Muscle of back (tissue), 11 donors: ENCODE data around the gene ASPM. TPM values are rescaled to one million over a fixed set of nuclear protein-coding genes. Genes with fewer than 3 reads are reported as not detected.
"Not testable (repeated sequence)": the region's sequence is repeated elsewhere in the genome, so short reads cannot be mapped to it uniquely, and the experiment has no call there.

ENCODE experiments used
- DNase-seq, 3 donors: peaks; one replicate each; pipeline versions ENCODE4 v3.0.0 to v3.0.0-alpha.2; 2013
- polyA plus RNA-seq, 10 donors: library from polyadenylated mRNA; unstranded; fragments of 120-200 nt; gene quantifications; one replicate each; pipeline ENCODE4 v1.2.1, GENCODE V29; 2013; ENCODE audit not compliant: insufficient read length in 10 of 10

ASPM gene
- polyA plus RNA-seq, 10 donors = 8.3 to 20.5 (median 12.5) TPM

DNA sequence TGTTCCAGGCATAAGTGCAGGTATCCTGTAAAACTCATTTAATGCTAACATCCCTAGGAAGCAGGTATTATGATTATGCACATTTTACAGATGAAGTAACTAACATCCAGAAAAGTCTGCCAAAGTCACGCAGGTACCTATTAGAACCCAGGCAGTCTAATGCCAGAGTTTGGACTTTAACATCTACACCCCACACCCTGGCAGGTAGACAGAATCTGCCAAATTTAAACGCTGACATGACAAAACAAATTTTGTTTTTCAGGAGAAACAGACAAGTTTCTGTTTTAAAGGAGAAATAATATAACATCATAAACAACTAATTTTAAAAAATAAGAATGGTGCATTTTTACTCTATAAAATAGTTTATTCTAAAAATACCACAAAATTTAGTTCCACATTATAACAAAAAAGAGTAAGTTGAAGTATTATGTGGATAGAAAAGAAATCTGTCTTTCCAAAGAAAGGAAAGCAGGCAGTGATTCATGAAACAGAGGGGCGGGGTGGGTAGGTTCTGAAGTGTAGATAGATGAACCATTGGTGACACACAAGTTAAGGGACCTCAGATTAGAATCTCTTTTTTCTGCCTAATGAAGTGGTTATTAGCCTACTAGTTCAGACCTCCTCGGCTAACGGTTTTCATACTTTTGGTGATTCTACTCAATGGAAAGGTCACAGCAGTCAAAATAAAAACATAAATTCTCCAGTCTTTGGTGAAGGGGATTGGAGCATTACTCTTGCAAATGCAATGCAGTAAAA, 1.7 kb downstream of the ASPM start:
- peak in 1 of 3 donors; percentile 34 for DNase-seq

- DNase-seq = no peak
Observed at GRCh38 chr1:197143276-197143675, 3.2 kb downstream of the ASPM start.

DNA sequence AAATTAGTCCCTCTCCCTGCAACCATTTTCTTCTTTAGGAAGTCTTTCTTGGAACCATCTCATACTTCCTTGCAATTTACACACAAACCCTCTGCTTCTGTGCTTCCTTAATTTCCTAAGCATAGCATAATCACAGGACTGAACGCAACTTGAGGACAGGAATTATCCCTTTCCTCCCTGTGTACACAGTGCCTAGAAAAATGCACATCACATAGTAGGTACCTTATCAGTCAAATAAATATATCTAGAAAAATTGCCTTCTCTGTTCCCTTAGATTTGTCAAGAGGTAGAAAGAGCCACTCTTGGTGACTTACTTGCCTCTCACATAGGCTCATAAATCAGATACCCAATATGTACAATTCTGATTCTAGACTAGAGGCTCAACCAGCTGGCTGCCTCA, 4.9 kb downstream of the ASPM start:
- no peak for DNase-seq

- DNase-seq = peak in 1 of 3 donors; percentile 22
Observed at GRCh38 chr1:197140121-197140520, 6.3 kb downstream of the ASPM start.

DNA sequence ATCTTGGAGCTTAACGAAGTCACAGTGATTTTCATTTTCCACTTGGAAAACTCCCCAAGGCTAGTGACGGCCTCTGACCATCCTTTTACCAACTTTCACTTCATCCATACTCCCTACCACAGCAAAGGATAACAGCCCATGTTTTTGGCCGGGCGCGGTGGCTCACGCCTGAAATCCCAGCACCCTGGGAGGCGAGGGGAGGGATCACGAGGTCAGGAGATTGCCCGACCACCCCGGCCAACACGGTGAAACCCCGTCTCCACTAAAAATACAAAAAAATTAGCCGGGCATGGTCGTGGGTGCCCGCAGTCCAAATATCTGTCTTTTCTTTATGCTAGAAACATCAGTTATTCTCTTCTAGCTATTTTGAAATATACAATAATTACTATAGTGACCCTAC, 7.3 kb downstream of the ASPM start:
- no peak for DNase-seq

GRCh38 chr1:197137322-197137721, 9.1 kb downstream of the ASPM start:
- no peak for DNase-seq

DNA sequence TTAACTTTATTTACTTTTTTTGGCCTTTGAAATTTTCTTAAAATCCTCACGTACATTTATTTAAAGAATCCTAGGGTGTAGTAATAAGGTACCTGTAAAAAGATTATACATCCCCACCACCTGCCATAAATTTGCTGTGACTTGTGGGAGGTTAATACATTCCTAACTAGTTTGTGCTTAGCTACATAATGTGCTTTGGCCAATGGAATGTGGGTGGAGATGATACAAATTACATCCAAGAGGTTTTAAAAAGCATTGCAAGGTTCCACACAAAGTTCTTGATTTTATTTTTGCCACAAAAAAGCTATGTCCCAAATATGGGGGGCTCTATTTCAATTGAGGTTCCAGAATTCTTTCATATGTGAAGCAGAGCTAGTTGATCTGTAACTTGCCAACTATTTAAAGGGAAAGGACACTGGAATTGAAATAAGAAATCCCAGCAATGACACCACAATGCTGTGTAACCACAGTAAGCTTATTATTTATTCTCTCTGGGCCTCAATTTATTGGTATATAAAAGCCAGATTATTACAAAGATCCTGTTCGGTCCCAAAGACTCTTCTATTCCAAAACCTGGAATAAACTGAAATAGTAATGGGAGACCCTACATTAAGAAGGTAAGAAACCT, 15.7 kb downstream of the ASPM start:
- DNase-seq = no peak

DNA sequence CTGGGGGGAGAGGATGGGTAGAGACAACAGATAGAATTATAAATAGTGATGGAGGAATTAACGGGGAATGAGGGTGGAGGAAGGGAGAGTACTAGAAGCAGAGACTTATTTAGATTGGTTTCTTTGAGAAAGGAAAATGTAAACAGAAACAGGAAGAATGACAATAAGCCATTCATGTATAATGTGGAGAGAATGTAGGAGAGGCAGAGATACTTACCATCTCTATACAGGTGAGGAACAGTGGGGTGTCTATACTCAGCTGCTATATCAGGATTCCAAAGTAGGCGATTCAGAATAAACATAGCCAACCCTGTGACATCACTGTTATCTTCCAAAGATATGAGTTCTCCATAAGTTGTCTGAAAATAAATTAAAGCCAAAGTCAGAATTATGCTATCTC, 16.8 kb downstream of the ASPM start:
- no peak for DNase-seq

DNA sequence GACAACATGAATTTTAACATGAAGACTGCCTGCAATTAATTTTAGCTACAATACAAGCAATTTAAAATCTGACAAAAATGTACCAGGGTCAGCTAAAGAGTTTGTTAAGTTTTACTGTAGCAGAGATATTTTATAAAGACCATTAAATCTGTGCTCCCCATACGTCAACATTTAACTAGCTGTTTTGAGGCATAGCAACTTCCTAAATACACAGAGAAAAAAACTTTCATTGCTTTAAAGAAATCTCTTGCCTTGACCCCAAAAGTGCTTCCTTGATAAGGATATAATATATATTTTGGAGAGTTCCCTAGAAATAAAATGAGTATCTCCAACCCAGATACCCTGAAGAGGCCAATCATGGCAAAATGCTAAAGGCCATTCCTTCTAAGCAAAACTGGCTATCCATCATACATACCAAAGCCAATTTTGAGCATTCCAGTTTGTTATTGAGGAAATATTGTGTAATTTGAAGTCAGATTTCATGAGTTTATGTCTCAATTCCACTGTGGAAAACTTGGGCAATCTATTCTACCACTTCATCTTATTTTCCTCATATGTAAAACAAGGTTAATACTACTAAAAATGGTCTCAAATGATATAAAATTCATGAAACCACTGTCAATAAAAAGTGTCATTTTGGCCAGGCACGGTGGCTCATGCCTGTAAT, 19.1 kb downstream of the ASPM start:
- DNase-seq = no peak

DNA sequence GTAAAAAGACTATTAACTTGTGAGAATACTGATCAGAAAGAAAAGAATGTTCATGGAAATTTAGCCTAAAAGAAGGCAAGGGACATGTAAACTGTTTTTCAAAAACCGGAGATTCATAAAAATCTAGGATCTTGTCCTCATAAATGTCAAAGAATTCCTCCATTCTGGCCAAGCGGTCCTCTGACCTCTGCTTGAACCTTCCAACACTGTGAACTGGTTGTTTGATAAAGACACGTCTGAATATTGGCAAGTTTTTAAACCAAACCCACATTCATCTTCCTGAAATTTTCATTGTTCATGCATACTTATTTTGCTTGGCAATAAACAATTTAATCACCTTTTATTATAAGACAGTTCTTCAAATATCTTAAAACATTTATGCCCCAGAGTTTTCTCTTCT, 19.8 kb downstream of the ASPM start:
- no peak for DNase-seq

DNA sequence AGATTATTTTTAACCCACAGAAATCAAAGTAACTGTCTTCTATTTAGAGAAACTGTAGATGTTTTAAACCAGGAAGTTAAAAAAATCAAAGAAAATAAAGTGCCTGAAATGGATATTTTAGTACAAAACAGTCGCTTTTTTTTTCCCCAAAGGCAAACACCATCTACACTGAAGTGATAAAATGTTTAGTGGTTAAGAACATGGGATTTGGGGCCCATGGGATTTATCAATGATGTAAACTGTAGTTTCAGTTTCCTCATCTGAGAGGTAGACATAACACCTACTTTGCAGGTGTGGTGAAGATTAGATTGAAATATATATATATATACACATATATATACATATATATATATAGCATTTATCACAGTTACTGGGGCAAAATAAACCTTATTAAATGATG, 22.1 kb downstream of the ASPM start:
- no peak for DNase-seq

DNA sequence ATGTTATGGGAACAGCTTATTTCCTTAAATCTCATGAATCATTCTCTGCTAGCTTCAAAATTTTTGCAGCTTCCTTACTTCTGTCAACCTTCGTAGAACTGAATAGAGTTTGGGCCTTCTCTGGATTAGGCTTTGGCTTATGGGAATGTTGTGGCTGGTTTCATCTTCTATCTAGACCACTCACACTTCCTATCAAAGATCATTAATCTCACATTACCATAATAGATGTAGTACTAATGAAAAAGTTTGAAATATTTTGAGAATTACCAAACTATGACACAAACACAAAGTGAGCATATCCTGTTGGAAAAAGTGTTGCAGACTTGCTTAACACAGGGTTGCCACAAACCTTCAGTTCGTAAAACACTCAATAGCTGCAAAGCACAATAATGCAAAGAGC, 30.3 kb downstream of the ASPM start:
- no peak for DNase-seq

- DNase-seq = no peak
Observed at GRCh38 chr1:197106869-197107268, 39.6 kb downstream of the ASPM start.

DNA sequence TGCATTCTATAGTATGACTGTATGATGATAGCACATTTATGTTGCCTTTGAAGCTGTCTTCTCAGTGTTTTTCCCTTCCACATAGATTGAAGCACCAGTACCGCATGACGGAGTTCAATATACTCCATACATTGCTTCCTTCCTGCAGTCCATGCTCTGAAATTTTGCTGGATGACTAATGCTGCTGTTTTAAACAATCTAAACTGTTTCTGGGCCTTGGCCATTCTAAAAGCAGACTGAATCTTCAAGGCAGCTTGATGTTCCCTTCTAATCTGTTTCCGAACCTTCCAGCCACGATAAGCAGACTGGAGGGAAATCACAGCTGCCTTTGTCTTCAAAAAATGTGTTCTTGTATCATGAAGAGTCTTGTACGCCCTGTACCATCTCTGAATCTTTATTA, 43.2 kb downstream of the ASPM start:
- no peak for DNase-seq

- no peak for DNase-seq
Observed at GRCh38 chr1:197101978-197102377, 44.5 kb downstream of the ASPM start.

DNA sequence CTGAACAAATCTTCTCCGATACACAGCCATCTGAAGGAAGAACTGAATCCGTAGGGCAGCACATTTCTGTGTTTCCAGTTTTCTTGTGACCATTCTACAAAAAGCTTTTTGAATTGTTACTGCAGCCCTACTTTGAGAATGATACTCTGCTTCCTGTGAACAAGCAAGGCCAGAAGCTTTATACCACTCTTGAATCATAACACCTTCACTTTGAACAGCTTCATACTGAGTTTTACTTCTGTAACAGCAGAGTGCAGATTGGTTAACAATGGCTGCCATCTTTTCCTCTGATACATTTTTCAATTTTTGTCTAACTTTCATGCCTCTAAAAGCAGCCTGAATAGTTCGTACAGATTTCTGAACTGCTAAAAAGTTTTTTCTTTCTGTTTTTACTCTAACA, 45.8 kb downstream of the ASPM start:
- no peak for DNase-seq

GRCh38 chr1:197099444-197099843, 47.0 kb downstream of the ASPM start:
- no peak for DNase-seq

DNA sequence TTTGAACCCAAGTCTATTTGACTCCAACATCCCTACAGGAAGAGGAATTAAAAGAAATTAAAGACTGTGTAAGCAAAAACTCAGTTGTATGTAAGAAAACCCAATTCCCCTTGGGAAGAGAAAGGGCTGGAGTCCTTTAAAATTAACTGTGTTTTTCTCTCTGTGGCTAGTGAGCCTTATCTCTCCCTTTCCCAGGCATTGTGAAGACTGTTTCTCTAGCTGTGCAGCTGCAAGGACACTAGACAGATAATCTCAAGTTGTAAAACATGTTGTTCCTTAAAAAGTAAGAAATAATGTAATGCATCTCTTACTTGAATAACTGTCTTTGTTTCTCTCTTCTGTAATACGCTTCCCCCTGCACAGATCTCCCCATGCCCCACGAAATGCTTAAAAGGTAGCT, 49.5 kb downstream of the ASPM start:
- DNase-seq = not testable (repeated sequence)

DNA sequence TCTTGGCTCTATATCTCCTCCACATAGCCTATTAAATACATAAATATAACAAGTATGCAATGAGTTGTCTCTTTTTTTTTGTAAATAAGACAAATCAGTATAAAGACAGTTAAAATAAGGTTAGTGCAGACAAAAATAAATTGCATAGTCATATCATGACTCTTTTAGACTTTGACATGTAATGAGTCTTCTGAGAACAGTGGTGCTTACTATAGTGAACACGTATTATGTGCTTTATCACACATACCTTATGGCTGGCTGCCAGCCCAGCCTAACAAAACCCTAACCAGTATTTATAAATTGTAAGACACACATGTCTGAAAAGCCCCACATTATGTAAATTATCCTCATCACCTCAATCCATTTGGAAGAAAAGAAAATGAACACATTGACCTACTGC, 50.3 kb downstream of the ASPM start:
- no peak for DNase-seq

DNA sequence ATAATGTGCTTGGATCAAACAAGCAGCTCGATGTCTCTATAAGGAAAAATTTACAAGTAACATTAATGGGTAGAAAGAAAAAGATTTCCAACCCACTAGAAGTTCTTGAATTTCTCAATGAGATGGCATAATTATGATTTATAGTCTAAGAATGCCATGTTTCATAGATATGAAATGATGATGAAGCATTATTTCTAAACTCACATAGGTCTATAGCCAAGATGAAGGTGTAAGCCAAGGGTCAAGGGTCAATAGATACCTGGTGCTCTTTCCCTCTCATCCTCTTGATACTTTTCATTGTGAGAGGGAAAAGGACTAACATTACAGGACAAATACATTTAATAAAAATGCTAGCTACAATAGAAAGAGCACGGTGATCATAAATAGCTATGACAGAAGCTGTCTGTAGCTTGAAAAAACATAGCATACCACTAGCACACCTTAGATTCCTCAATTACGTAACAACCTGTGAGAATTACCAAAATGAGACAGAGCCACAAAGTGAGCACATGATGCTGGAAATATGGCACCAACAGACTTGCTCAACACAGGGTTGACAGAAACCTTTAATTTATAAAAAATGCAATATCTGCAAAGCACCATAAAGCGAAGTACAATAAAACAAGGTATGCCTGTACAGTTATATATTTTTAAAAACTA, 53.1 kb downstream of the ASPM start:
- no peak for DNase-seq

GRCh38 chr1:197092491-197093023, 53.9 kb downstream of the ASPM start:
- DNase-seq = no peak

- no peak for DNase-seq
Observed at GRCh38 chr1:197083474-197083873, 63.0 kb downstream of the ASPM start.
